Liver (tissue), 3 donors: ENCODE measurements around the gene GALNT1.

Experiments used
- CTCF ChIP-seq: fragments of 150-350 bp; IDR thresholded peaks from 2 replicates; pipeline ENCODE4 v1.5.1; 2017; ENCODE audit warnings: improper control_type of control experiment, low read depth, low read length; ENCODE audit not compliant: missing input control
- GABPA ChIP-seq, 2 donors: IDR thresholded peaks in 1 of 2; conservative IDR thresholded peaks in 1 of 2; 2 replicates each; pipeline ENCODE4 v1.6.1; 2016; ENCODE audit warnings: antibody characterized with exemption in 2 of 2, mild to moderate bottlenecking in 1 of 2, moderate library complexity in 1 of 2
- donor health status: healthy.
- donor health status: healthy.

- no peak for TF ChIP-seq CTCF
- no peak for TF ChIP-seq GABPA (IDR thresholded peaks at IDR 0.05 in 1 of 2, conservative IDR thresholded peaks at IDR 0.05 in 1 of 2)
Measured at GRCh38 chr18:35618289-35618688, 36.7 kb downstream of the GALNT1 start.
